HCT116 (cell line): ENCODE measurements around the gene HIBADH. TPM values are rescaled to one million over a fixed set of nuclear protein-coding genes. Genes with fewer than 3 reads are reported as not detected.

Experiments used
- ATAC-seq: fragments of 200-7000 bp; cut with Tn5 transposase; 2 replicates; pipeline ENCODE4 v1.9.1; 2020; ENCODE audit warnings: mild to moderate bottlenecking, moderate library complexity
- BruUV-seq: library from RNA; stranded (reverse); fragments of 400-500 nt; replicated peaks from 2 replicates; lab custom pipeline; 2021; lab: Mats Ljungman, UMichigan
- CTCF ChIA-PET: fragments of 300-600 bp; sonication (Branson Sonifier 250); formaldehyde crosslinking; loops from one replicate; lab custom pipeline; 2021; ENCODE audit warnings: antibody characterized with exemption; lab: Charles Lee
- POLR2A ChIA-PET: fragments of 300-600, 350-600 bp; sonication (Branson Sonifier 250); formaldehyde crosslinking; loops from one replicate; lab custom pipeline; 2021; ENCODE audit warnings: antibody characterized with exemption; lab: Charles Lee
- RAD21 ChIA-PET, 2 experiments: fragments of 300-600 bp; sonication (Branson Sonifier 250); formaldehyde crosslinking; loops; one replicate each; lab custom pipeline; 2023; ENCODE audit warnings: low total read pairs in 2 of 2; ENCODE audit not compliant: uncharacterized antibody in 2 of 2, unreplicated experiment in 2 of 2, low non-redundant PET in 1 of 2; lab: Charles Lee
- DNase-seq: peaks from one replicate; pipeline ENCODE4 v3.0.0-alpha.2; 2010; ENCODE audit warnings: low read depth, low spot score
- H2AFZ ChIP-seq: fragments of 200-600 bp; shearing (Covaris generic), sonication (generic); 2 replicates; pipeline ENCODE4 v1.6.1; 2017; ENCODE audit warnings: low read depth, mixed run types, mixed read lengths, antibody characterized with exemption, low read length; ENCODE audit not compliant: poor library complexity, severe bottlenecking
- H3K27ac ChIP-seq: 2 replicates; pipeline ENCODE4 v1.5.1; 2012; ENCODE audit warnings: low read depth, low read length
- H3K27me3 ChIP-seq: fragments of 200-600 bp; sonication (generic); 2 replicates; pipeline ENCODE4 v1.6.1; 2016; ENCODE audit warnings: mixed run types, low read length, mixed read lengths; ENCODE audit not compliant: insufficient read depth
- H3K36me3 ChIP-seq, 2 experiments: fragments of 200-500 bp in 1 of 2; fragments of 200-600 bp in 1 of 2; sonication (Bioruptor generic) in 1 of 2; sonication (generic) in 1 of 2; 2 replicates each; pipeline versions ENCODE4 v1.5.1 to v1.6.1; 2014 to 2016; ENCODE audit warnings: low read length in 2 of 2, inconsistent platforms in 1 of 2, mixed read lengths in 1 of 2, mixed run types in 1 of 2; ENCODE audit not compliant: insufficient read depth in 2 of 2, control insufficient read depth in 1 of 2
- H3K4me1 ChIP-seq, 2 experiments: fragments of 200-600 bp in 1 of 2; sonication (generic) in 1 of 2; 2 replicates each; pipeline versions ENCODE4 v1.5.1 to v1.6.1; 2012 to 2017; ENCODE audit warnings: low read length in 2 of 2, inconsistent platforms in 1 of 2, mild to moderate bottlenecking in 1 of 2, mixed read lengths in 1 of 2, mixed run types in 1 of 2, moderate library complexity in 1 of 2; ENCODE audit not compliant: insufficient read depth in 2 of 2, control insufficient read depth in 1 of 2
- H3K4me2 ChIP-seq: fragments of 200-600 bp; sonication (generic); 2 replicates; pipeline ENCODE4 v1.6.1; 2017; ENCODE audit warnings: mixed run types, low read length, mixed read lengths
- H3K4me3 ChIP-seq, 2 experiments: fragments of 200-600 bp in 1 of 2; sonication (generic) in 1 of 2; replicated peaks in 1 of 2; 2 replicates each; pipeline ENCODE4 v1.5.1; 2011 to 2016; ENCODE audit warnings: low read length in 2 of 2, control low read depth in 1 of 2, low read depth in 1 of 2, mild to moderate bottlenecking in 1 of 2, mixed read lengths in 1 of 2, mixed run types in 1 of 2
- H3K79me2 ChIP-seq: fragments of 200-600 bp; sonication (generic); 2 replicates; pipeline ENCODE4 v1.6.1; 2017; ENCODE audit warnings: mild to moderate bottlenecking, mixed run types, low read length, moderate library complexity, mixed read lengths; ENCODE audit not compliant: insufficient read depth
- H3K9ac ChIP-seq: fragments of 200-600 bp; sonication (generic); 2 replicates; pipeline ENCODE4 v1.6.1; 2016; ENCODE audit warnings: low read length, mixed read lengths
- H3K9me2 ChIP-seq: fragments of 200-600 bp; sonication (generic), shearing (Covaris generic); 2 replicates; pipeline ENCODE4 v1.6.1; 2017; ENCODE audit warnings: mixed run types, mild to moderate bottlenecking, moderate library complexity; ENCODE audit not compliant: insufficient read depth
- H3K9me3 ChIP-seq, 2 experiments: fragments of 200-500 bp in 1 of 2; fragments of 200-600 bp in 1 of 2; sonication (Bioruptor generic) in 1 of 2; sonication (generic) in 1 of 2; 2 replicates each; pipeline ENCODE4 v1.6.1; 2014 to 2017; ENCODE audit warnings: low read length in 2 of 2, mixed read lengths in 2 of 2, inconsistent platforms in 1 of 2, low read depth in 1 of 2, mild to moderate bottlenecking in 1 of 2, mixed run types in 1 of 2, moderate library complexity in 1 of 2; ENCODE audit not compliant: control insufficient read depth in 1 of 2, insufficient read depth in 1 of 2
- H4K20me1 ChIP-seq: fragments of 200-600 bp; sonication (generic), shearing (Covaris generic); 2 replicates; pipeline ENCODE4 v1.6.1; 2017; ENCODE audit warnings: mixed run types, mild to moderate bottlenecking, moderate library complexity; ENCODE audit not compliant: insufficient read depth
- ATF3 ChIP-seq: IDR thresholded peaks from 2 replicates; pipeline ENCODE4 v1.6.1; 2012
- CEBPB ChIP-seq: IDR thresholded peaks from 2 replicates; pipeline ENCODE4 v1.6.1; 2012; ENCODE audit warnings: low read depth
- EGR1 ChIP-seq: IDR thresholded peaks from 2 replicates; pipeline ENCODE4 v1.6.1; 2012; ENCODE audit warnings: low read depth
- EZH2 ChIP-seq: fragments of 200-600 bp; sonication (generic); IDR thresholded peaks from 2 replicates; pipeline ENCODE4 v1.6.1; 2017; ENCODE audit warnings: antibody characterized with exemption, mixed run types
- EZH2phosphoT487 ChIP-seq: fragments of 200-600 bp; IDR thresholded peaks from 2 replicates; pipeline ENCODE4 v1.6.1; 2018; ENCODE audit warnings: antibody characterized with exemption, borderline replicate concordance
- FOSL1 ChIP-seq: IDR thresholded peaks from 2 replicates; pipeline ENCODE4 v1.6.1; 2012; ENCODE audit warnings: low read depth
- MAX ChIP-seq: IDR thresholded peaks from 2 replicates; pipeline ENCODE4 v1.6.1; 2012
- POLR2A ChIP-seq: IDR thresholded peaks from 2 replicates; pipeline ENCODE4 v1.7.0; 2011; ENCODE audit warnings: borderline replicate concordance; ENCODE audit not compliant: insufficient read depth, insufficient read length; ENCODE audit errors: extremely low read depth
- RAD21 ChIP-seq: IDR thresholded peaks from 2 replicates; pipeline ENCODE4 v1.6.1; 2012; ENCODE audit warnings: low read depth, mild to moderate bottlenecking
- REST ChIP-seq: IDR thresholded peaks from 2 replicates; pipeline ENCODE4 v1.6.1; 2012; ENCODE audit warnings: low read depth
- SRF ChIP-seq: IDR thresholded peaks from 2 replicates; pipeline ENCODE4 v1.6.1; 2012; ENCODE audit warnings: low read depth
- TCF7L2 ChIP-seq: IDR thresholded peaks from 2 replicates; pipeline ENCODE4 v1.7.0; 2011; ENCODE audit warnings: borderline replicate concordance, inconsistent platforms; ENCODE audit not compliant: insufficient read depth, insufficient read length; ENCODE audit errors: extremely low read depth
- YY1 ChIP-seq: IDR thresholded peaks from 2 replicates; pipeline ENCODE4 v1.6.1; 2011; ENCODE audit warnings: low read length, low read depth, moderate library complexity, mild to moderate bottlenecking; ENCODE audit not compliant: insufficient replicate concordance; ENCODE audit errors: extremely low read depth
- ZNF274 ChIP-seq: fragments of 200-500 bp; sonication (Bioruptor generic); IDR thresholded peaks from 2 replicates; pipeline ENCODE4 v1.6.1; 2014; ENCODE audit warnings: mild to moderate bottlenecking, low read depth, low read length, inconsistent platforms
- intact Hi-C: fragments of 100-400 bp; cut with micrococcal nuclease; formaldehyde crosslinking; loops from 2 replicates; pipeline ENCODE4 v1.10.0; 2022
- total RNA-seq: library from RNA; stranded (reverse); gene quantifications from one replicate; pipeline ENCODE4 v1.2.1, GENCODE V29; 2021; ENCODE audit not compliant: unreplicated experiment
- TF ChIP-seq, protein P1 (sequence below): IDR thresholded peaks from 2 replicates; pipeline ENCODE4 v1.6.1; 2011; ENCODE audit warnings: mild to moderate bottlenecking, low read length, moderate library complexity; ENCODE audit not compliant: insufficient replicate concordance; ENCODE audit errors: extremely low read depth

The HIBADH gene
- total RNA-seq, 1 experiment from 2014 or later, result 32.4 TPM

DNA sequence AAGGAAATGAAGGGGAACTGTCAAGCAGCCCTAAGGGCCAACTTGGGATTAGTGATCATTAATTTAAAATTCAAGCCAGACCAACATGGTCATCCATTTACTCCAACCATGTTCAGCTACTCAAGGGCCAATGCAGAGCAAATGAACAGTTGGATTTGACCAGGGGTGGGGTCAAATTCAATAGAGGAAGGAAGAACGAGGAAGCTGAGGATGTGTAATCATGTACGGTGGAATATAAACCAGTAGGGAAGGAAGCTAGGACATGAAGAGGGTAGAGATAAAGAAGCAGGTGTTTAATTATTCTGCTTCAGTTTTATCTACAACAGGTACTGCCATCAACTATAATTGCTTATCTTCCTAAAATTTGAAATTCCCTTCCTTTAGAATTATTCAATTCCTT lies 81.6 kb downstream of the HIBADH start:
- intact Hi-C loops, result loop anchor here (10.0 kb wide), 1 partner anchor 194 kb away; no protein-coding TSS in a partner anchor
- POLR2A ChIA-PET, result no interaction called here
- H3K79me2 ChIP-seq, result no peaks in the 10 kb centered on the region

GRCh38 chr7:27579565-27579964 lies 83.1 kb downstream of the HIBADH start:
- H3K79me2 ChIP-seq, result no peaks in the 10 kb centered on the region
- H3K27ac ChIP-seq, result no peak overlapping the region
- no peak overlapping the region for H3K9ac ChIP-seq
- no peaks in the 10 kb centered on the region for H3K4me1 ChIP-seq
- no peak overlapping the region for H2AFZ ChIP-seq
- no peak for TF ChIP-seq FOSL1
- TF ChIP-seq RAD21, result no peak
- no peak for TF ChIP-seq TCF7L2
- no peak for TF ChIP-seq MAX
- no peak for TF ChIP-seq ZNF274
- TF ChIP-seq ATF3, result no peak
- TF ChIP-seq REST, result no peak
- TF ChIP-seq EZH2, result no peak
- TF ChIP-seq YY1, result no peak
- TF ChIP-seq, protein P1, sequence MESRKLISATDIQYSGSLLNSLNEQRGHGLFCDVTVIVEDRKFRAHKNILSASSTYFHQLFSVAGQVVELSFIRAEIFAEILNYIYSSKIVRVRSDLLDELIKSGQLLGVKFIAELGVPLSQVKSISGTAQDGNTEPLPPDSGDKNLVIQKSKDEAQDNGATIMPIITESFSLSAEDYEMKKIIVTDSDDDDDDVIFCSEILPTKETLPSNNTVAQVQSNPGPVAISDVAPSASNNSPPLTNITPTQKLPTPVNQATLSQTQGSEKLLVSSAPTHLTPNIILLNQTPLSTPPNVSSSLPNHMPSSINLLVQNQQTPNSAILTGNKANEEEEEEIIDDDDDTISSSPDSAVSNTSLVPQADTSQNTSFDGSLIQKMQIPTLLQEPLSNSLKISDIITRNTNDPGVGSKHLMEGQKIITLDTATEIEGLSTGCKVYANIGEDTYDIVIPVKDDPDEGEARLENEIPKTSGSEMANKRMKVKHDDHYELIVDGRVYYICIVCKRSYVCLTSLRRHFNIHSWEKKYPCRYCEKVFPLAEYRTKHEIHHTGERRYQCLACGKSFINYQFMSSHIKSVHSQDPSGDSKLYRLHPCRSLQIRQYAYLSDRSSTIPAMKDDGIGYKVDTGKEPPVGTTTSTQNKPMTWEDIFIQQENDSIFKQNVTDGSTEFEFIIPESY, result no peak
- TF ChIP-seq POLR2A, result no peak
- TF ChIP-seq CEBPB, result no peak
- TF ChIP-seq EZH2phosphoT487, result no peak
- no peak for TF ChIP-seq SRF
- H4K20me1 ChIP-seq, result no peaks in the 10 kb centered on the region
- H3K4me3 ChIP-seq, result no peak overlapping the region
- ChIA-PET RAD21 (no interaction called here), CTCF (interaction anchor here (1.3 to 1.6 kb wide), 2 partner anchors 26 to 384 kb away, joined by 3 to 4 read pairs; no protein-coding TSS in a partner anchor), POLR2A (no interaction called here)
- no peaks in the 10 kb centered on the region for H3K9me3 ChIP-seq
- no TSS peak for BruUV-seq
- no peak for ATAC-seq
- H3K27me3 ChIP-seq, result no peaks in the 10 kb centered on the region
- H3K9me2 ChIP-seq, result no peaks in the 10 kb centered on the region
- no peak overlapping the region for H3K4me2 ChIP-seq
- no peak for DNase-seq
- intact Hi-C loops, result loop anchor here (10.0 kb wide), 2 partner anchors 335 to 445 kb away; no protein-coding TSS in a partner anchor
- H3K36me3 ChIP-seq, result no peaks in the 10 kb centered on the region

More for the DNA sequence above, 81.6 kb downstream of the HIBADH start:
- ChIA-PET CTCF (no interaction called here), RAD21 (no interaction called here)
- no peak overlapping the region for H3K4me3 ChIP-seq
- H3K9me3 ChIP-seq, result no peaks in the 10 kb centered on the region
- H3K36me3 ChIP-seq, result no peaks in the 10 kb centered on the region
- H3K27ac ChIP-seq, result no peak overlapping the region
- H4K20me1 ChIP-seq, result no peaks in the 10 kb centered on the region
- BruUV-seq, result no TSS peak
- H3K9me2 ChIP-seq, result no peaks in the 10 kb centered on the region
- no peak overlapping the region for H3K4me2 ChIP-seq
- DNase-seq (no peak), ATAC-seq (no peak)
- no peaks in the 10 kb centered on the region for H3K4me1 ChIP-seq
- H3K9ac ChIP-seq, result no peak overlapping the region
- no peak overlapping the region for H2AFZ ChIP-seq
- no peaks in the 10 kb centered on the region for H3K27me3 ChIP-seq
- TF ChIP-seq SRF (no peak), EGR1 (no peak), EZH2 (no peak)
